SK-N-MC (cell line): ENCODE measurements around the gene KIRREL2.

Experiments used
- EZH2 ChIP-seq: fragments of 200-600 bp; sonication (generic); IDR thresholded peaks from one replicate; pipeline ENCODE4 v1.6.1; 2017; ENCODE audit warnings: antibody characterized with exemption
- POLR2AphosphoS5 ChIP-seq: IDR thresholded peaks from 2 replicates; pipeline ENCODE4 v1.6.1; 2012; ENCODE audit warnings: mild to moderate bottlenecking, low read depth, low read length, borderline replicate concordance

GRCh38 chr19:35907377-35907745 is 50.6 kb downstream of the KIRREL2 start:
- TF ChIP-seq EZH2 (no peak), POLR2AphosphoS5 (no peak)
